Measurements from ENCODE around the gene RNF157.

DNA sequence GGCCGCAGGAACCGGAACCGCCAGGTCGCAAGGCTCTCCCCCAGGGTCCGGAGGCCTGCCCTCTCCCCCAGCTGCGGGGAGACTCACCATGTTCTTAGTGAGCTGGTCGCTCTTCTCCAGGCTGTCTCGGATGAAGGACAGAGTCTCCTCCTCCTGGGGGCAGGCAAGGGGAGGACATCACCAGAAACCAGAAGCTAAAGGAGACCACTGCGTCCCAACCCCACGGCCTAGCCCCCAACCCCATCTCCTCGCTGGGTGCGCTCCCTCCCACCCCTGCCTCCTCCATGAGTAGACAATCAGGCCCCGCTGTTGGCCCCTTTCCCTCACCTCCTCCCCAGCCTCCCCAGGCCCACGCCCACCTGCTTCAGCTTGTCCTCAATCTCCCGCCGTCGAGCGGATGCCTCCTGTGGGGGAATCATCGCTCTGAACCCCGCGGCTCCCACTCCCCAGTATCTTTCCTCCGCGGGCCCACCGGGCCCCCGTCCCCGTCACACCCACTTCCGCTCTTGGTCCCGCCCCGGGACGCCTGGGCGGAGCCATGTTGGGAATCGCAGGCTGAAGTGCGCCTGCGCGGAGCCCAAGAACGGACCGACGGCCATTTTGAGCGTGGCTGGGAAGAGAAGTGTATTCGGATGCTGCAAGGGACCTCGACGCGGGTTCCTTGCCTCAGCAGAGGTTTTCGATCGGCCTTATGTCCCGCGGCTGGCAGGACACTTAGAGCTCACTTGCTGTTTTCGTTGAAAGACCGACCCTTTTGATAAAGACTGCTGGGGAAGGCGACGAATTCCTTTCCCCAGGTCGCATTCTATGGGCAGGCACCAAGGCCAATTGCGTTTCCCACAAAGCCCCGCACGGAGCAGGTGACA, 136.8 kb downstream of the RNF157 start, which contains the start of gene EXOC7:
- TF ChIP-seq, protein P1, sequence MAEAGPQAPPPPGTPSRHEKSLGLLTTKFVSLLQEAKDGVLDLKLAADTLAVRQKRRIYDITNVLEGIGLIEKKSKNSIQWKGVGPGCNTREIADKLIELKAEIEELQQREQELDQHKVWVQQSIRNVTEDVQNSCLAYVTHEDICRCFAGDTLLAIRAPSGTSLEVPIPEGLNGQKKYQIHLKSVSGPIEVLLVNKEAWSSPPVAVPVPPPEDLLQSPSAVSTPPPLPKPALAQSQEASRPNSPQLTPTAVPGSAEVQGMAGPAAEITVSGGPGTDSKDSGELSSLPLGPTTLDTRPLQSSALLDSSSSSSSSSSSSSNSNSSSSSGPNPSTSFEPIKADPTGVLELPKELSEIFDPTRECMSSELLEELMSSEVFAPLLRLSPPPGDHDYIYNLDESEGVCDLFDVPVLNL (CRISPR knock-in tag; IDR thresholded peaks at IDR 0.05; ENCODE audit: low read depth) = no peak
- TF ChIP-seq MAZ (CRISPR knock-in tag; conservative IDR thresholded peaks at IDR 0.05 in 1 of 2, IDR thresholded peaks at IDR 0.05 in 1 of 2) (peak; percentile 61 to 83; a peak in 3 of 4 replicates), EP300 (IDR thresholded peaks at IDR 0.05; ENCODE audit: low read length) (no peak), TCF7L2 (IDR thresholded peaks at IDR 0.05; ENCODE audit: low read depth, low read length) (no peak), SMAD1 (IDR thresholded peaks at IDR 0.05; ENCODE audit: low read depth, low read length, partially characterized antibody) (no peak), CHD1 (IDR thresholded peaks at IDR 0.05; ENCODE audit: low read length) (no peak), FOS (IDR thresholded peaks at IDR 0.05; ENCODE audit: extremely low read depth, insufficient read length) (no peak)
- TF ChIP-seq, protein P2, sequence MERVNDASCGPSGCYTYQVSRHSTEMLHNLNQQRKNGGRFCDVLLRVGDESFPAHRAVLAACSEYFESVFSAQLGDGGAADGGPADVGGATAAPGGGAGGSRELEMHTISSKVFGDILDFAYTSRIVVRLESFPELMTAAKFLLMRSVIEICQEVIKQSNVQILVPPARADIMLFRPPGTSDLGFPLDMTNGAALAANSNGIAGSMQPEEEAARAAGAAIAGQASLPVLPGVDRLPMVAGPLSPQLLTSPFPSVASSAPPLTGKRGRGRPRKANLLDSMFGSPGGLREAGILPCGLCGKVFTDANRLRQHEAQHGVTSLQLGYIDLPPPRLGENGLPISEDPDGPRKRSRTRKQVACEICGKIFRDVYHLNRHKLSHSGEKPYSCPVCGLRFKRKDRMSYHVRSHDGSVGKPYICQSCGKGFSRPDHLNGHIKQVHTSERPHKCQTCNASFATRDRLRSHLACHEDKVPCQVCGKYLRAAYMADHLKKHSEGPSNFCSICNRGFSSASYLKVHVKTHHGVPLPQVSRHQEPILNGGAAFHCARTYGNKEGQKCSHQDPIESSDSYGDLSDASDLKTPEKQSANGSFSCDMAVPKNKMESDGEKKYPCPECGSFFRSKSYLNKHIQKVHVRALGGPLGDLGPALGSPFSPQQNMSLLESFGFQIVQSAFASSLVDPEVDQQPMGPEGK (CRISPR knock-in tag; IDR thresholded peaks at IDR 0.05; ENCODE audit: borderline replicate concordance) = no peak
- TF ChIP-seq, protein P3, sequence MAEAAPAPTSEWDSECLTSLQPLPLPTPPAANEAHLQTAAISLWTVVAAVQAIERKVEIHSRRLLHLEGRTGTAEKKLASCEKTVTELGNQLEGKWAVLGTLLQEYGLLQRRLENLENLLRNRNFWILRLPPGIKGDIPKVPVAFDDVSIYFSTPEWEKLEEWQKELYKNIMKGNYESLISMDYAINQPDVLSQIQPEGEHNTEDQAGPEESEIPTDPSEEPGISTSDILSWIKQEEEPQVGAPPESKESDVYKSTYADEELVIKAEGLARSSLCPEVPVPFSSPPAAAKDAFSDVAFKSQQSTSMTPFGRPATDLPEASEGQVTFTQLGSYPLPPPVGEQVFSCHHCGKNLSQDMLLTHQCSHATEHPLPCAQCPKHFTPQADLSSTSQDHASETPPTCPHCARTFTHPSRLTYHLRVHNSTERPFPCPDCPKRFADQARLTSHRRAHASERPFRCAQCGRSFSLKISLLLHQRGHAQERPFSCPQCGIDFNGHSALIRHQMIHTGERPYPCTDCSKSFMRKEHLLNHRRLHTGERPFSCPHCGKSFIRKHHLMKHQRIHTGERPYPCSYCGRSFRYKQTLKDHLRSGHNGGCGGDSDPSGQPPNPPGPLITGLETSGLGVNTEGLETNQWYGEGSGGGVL (CRISPR knock-in tag; IDR thresholded peaks at IDR 0.05) = no peak
